Ishikawa (cell line): Measurements from ENCODE around the gene CLEC4A.

Experiments used
- REST ChIP-seq: IDR thresholded peaks from 2 replicates; pipeline ENCODE4 v1.6.1; 2012; ENCODE audit warnings: low read depth, mild to moderate bottlenecking
- TCF12 ChIP-seq: IDR thresholded peaks from 2 replicates; pipeline ENCODE4 v1.6.1; 2012; ENCODE audit warnings: low read depth
- YY1 ChIP-seq: IDR thresholded peaks from 2 replicates; pipeline ENCODE4 v1.6.1; 2012; ENCODE audit warnings: low read depth

GRCh38 chr12:8089716-8090115 is 33.7 kb upstream of the CLEC4A start:
- no peak for TF ChIP-seq TCF12
- TF ChIP-seq REST: no peak
- no peak for TF ChIP-seq YY1
